ENCODE data around the gene AATK. TPM values are rescaled to one million over a fixed set of nuclear protein-coding genes. Genes with fewer than 3 reads are reported as not detected.

Gene AATK
- total and polyA plus RNA-seq, 9 of the 15 experiments (the other 6 are each of a cell fraction or from before 2014, with no cell fraction given), result 0.11 to 0.55 (median 0.38) TPM; not detected in 5

DNA sequence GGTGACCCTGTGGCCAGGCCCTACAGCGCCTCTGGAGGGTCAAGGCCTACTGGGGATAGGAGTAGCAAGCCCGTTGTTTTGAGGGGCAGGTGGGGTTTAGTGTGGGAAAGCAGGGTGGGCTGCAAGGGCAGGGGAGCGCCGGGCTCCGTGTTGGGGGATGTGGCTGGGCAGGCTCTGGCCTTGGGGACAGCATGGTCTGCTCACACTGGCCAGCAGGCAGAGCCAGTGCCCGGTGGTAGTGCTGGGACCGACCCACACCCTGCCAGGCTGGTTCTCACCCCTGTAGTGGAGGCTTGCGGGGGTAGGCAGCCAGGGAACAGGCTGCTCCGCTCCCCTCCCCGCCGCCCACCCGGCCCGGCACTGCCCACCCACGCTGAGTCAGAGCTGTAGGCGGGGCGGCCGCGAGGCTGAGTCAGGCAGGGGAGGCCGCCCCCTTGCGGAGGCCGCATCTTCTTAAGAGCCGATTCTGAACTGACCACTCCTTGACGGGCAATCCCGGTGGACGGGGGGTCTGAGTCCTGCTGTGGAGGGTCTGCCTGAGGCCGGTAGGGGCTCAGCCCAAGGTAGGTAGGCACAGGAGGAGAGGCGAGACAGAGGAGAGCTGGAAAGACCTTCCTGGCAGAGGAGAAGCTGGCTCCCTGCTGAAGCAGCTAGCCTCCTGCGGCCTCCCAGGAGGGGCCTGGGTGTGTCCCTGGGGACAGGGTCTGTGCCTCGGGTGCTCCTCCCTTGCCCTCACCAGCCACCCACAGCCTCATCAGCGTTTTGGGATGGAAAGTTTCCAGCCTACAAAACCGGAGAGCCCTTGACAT is 68.7 kb downstream of the AATK start (continued):
- TF ChIP-seq, protein P1, sequence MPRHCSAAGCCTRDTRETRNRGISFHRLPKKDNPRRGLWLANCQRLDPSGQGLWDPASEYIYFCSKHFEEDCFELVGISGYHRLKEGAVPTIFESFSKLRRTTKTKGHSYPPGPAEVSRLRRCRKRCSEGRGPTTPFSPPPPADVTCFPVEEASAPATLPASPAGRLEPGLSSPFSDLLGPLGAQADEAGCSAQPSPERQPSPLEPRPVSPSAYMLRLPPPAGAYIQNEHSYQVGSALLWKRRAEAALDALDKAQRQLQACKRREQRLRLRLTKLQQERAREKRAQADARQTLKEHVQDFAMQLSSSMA (CRISPR knock-in tag; IDR thresholded peaks at IDR 0.05), result no peak
- peak; percentile 99 for TF ChIP-seq EGR1 (conservative IDR thresholded peaks at IDR 0.05)
- peak; percentile 73; the same call in 1 of the 2 replicates for TF ChIP-seq SMARCC2 (IDR thresholded peaks at IDR 0.05; ENCODE audit: low read depth)
- TF ChIP-seq SP2 (IDR thresholded peaks at IDR 0.05; ENCODE audit: extremely low read depth, low read depth, low read length, poor library complexity, severe bottlenecking), result no peak
- no peak for TF ChIP-seq TGIF2 (CRISPR knock-in tag; IDR thresholded peaks at IDR 0.05)
- TF ChIP-seq LARP7 (IDR thresholded peaks at IDR 0.05), result 0 out of 2 replicates have a peak, but pooled peaks have one; percentile 12
- TF ChIP-seq ZNF263 (CRISPR knock-in tag; IDR thresholded peaks at IDR 0.05; ENCODE audit: borderline replicate concordance), result peak; percentile 33; the same call in 1 of the 2 replicates
- TF ChIP-seq, protein P2, sequence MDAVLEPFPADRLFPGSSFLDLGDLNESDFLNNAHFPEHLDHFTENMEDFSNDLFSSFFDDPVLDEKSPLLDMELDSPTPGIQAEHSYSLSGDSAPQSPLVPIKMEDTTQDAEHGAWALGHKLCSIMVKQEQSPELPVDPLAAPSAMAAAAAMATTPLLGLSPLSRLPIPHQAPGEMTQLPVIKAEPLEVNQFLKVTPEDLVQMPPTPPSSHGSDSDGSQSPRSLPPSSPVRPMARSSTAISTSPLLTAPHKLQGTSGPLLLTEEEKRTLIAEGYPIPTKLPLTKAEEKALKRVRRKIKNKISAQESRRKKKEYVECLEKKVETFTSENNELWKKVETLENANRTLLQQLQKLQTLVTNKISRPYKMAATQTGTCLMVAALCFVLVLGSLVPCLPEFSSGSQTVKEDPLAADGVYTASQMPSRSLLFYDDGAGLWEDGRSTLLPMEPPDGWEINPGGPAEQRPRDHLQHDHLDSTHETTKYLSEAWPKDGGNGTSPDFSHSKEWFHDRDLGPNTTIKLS (IDR thresholded peaks at IDR 0.05; ENCODE audit: borderline replicate concordance, low read depth), result no peak
- TF ChIP-seq ZNF717 (CRISPR knock-in tag; IDR thresholded peaks at IDR 0.05), result no peak
- TF ChIP-seq RUNX1 (IDR thresholded peaks at IDR 0.05; ENCODE audit: low read depth), result no peak
- 0 out of 4 replicates have a peak, but pooled peaks of 1 of the 2 experiments have one; percentile 28 for TF ChIP-seq SIN3A (IDR thresholded peaks at IDR 0.05; ENCODE audit: borderline replicate concordance in 2 of 2, control insufficient read depth in 1 of 2, low read depth in 2 of 2, low read length in 2 of 2)
- TF ChIP-seq HMG20B (CRISPR knock-in tag; IDR thresholded peaks at IDR 0.05), result no peak
- TF ChIP-seq ZSCAN32 (CRISPR knock-in tag; IDR thresholded peaks at IDR 0.05), result no peak
- TF ChIP-seq ZKSCAN8 (CRISPR knock-in tag; IDR thresholded peaks at IDR 0.05), result no peak
- no peak for TF ChIP-seq POLR2AphosphoS2 (IDR thresholded peaks at IDR 0.05; ENCODE audit: low read length)
- TF ChIP-seq ATF1 (CRISPR knock-in tag; IDR thresholded peaks at IDR 0.05), result no peak
- peak; percentile 66 for TF ChIP-seq ATF1 (tag; IDR thresholded peaks at IDR 0.05)
- TF ChIP-seq, protein P3, sequence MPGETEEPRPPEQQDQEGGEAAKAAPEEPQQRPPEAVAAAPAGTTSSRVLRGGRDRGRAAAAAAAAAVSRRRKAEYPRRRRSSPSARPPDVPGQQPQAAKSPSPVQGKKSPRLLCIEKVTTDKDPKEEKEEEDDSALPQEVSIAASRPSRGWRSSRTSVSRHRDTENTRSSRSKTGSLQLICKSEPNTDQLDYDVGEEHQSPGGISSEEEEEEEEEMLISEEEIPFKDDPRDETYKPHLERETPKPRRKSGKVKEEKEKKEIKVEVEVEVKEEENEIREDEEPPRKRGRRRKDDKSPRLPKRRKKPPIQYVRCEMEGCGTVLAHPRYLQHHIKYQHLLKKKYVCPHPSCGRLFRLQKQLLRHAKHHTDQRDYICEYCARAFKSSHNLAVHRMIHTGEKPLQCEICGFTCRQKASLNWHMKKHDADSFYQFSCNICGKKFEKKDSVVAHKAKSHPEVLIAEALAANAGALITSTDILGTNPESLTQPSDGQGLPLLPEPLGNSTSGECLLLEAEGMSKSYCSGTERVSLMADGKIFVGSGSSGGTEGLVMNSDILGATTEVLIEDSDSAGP (CRISPR knock-in tag; IDR thresholded peaks at IDR 0.05), result no peak
- no peak; the same call in 1 of the 2 replicates for TF ChIP-seq ZNF76 (CRISPR knock-in tag; IDR thresholded peaks at IDR 0.05; ENCODE audit: borderline replicate concordance)
- no peak for TF ChIP-seq RNF2 (IDR thresholded peaks at IDR 0.05)
- no peak for TF ChIP-seq ZNF41 (CRISPR knock-in tag; conservative IDR thresholded peaks at IDR 0.05)
- TF ChIP-seq EP300 (IDR thresholded peaks at IDR 0.05; ENCODE audit: low read length), result no peak
- no peak for TF ChIP-seq KAT8 (IDR thresholded peaks at IDR 0.05; ENCODE audit: low read depth)
- no peak for TF ChIP-seq ZBED1 (IDR thresholded peaks at IDR 0.05)
- TF ChIP-seq YY1 (IDR thresholded peaks at IDR 0.05; ENCODE audit: borderline replicate concordance in 1 of 3, control insufficient read depth in 1 of 3, extremely low read depth in 1 of 3, insufficient read depth in 3 of 3, insufficient read length in 1 of 3, insufficient replicate concordance in 2 of 3, low read depth in 1 of 3, low read length in 2 of 3), result peak in 1 of 3 experiments; percentile 47
- no peak for TF ChIP-seq ZKSCAN3 (CRISPR knock-in tag; IDR thresholded peaks at IDR 0.05)
- no peak for TF ChIP-seq PHB2 (IDR thresholded peaks at IDR 0.05; ENCODE audit: low read depth)
